Astrocyte of the spinal cord (primary cell): ENCODE data around the gene EXOC4.
"Not testable (repeated sequence)": the region's sequence is repeated elsewhere in the genome, so short reads cannot be mapped to it uniquely, and the experiment has no call there.

Experiments
- DNase-seq: peaks from one replicate; pipeline ENCODE4 v3.0.0; 2011; ENCODE audit warnings: low read depth, low spot score
- H3K4me3 ChIP-seq: 2 replicates; pipeline ENCODE4 v1.5.1; 2011; ENCODE audit warnings: low read depth, mild to moderate bottlenecking, low read length, moderate library complexity
- CTCF ChIP-seq: IDR thresholded peaks from 2 replicates; pipeline ENCODE4 v1.5.1; 2012; ENCODE audit warnings: low read depth, mild to moderate bottlenecking, low read length, inconsistent platforms
- in situ Hi-C: cut with HindIII; loops from 2 replicates; pipeline ENCODE4 v1.10.0; 2017; ENCODE audit warnings: low sequenced_read_pairs

The EXOC4 gene

GRCh38 chr7:134075799-134076198, 822.9 kb downstream of the EXOC4 start:
- DNase-seq: no peak
- no peak for TF ChIP-seq CTCF
- in situ Hi-C loops: no loop called here
- no peak overlapping the region for H3K4me3 ChIP-seq

- DNase-seq, in situ Hi-C loops, H3K4me3 ChIP-seq: not testable (repeated sequence)
These were observed 824.7 kb downstream of the EXOC4 start for GRCh38 chr7:134077560-134077959.

- no peak for TF ChIP-seq CTCF
- in situ Hi-C loops: no loop called here
- no peak overlapping the region for H3K4me3 ChIP-seq
- no peak for DNase-seq
These were observed 826.1 kb downstream of the EXOC4 start for GRCh38 chr7:134078991-134079390.

GRCh38 chr7:134081695-134082094, 828.8 kb downstream of the EXOC4 start:
- H3K4me3 ChIP-seq: no peak overlapping the region
- TF ChIP-seq CTCF: no peak
- in situ Hi-C loops: no loop called here
- no peak for DNase-seq

- in situ Hi-C loops: no loop called here
- TF ChIP-seq CTCF: no peak
- no peak overlapping the region for H3K4me3 ChIP-seq
- no peak for DNase-seq
These were observed 831.0 kb downstream of the EXOC4 start for GRCh38 chr7:134083766-134084487.

GRCh38 chr7:134084488-134085144, 831.7 kb downstream of the EXOC4 start:
- in situ Hi-C loops: no loop called here
- no peak for TF ChIP-seq CTCF
- no peak overlapping the region for H3K4me3 ChIP-seq
- no peak for DNase-seq

GRCh38 chr7:134085311-134085710, 832.4 kb downstream of the EXOC4 start:
- no peak overlapping the region for H3K4me3 ChIP-seq
- no peak for DNase-seq
- no peak for TF ChIP-seq CTCF
- in situ Hi-C loops: no loop called here
